SIG-M5 treated with dmso at 0.1 percent for 504 hours (cell line): Measurements from ENCODE around the gene SPON1.
A peak's percentile ranks its signal among the peaks of the same experiment; 100 is the strongest.
"Not testable (repeated sequence)": the region's sequence is repeated elsewhere in the genome, so short reads cannot be mapped to it uniquely, and the experiment has no call there.

Experiments used
- DNase-seq: peaks from one replicate; lab custom pipeline; 2025; ENCODE audit not compliant: unreplicated experiment; lab: John Stamatoyannopoulos, UW

Gene SPON1

DNA sequence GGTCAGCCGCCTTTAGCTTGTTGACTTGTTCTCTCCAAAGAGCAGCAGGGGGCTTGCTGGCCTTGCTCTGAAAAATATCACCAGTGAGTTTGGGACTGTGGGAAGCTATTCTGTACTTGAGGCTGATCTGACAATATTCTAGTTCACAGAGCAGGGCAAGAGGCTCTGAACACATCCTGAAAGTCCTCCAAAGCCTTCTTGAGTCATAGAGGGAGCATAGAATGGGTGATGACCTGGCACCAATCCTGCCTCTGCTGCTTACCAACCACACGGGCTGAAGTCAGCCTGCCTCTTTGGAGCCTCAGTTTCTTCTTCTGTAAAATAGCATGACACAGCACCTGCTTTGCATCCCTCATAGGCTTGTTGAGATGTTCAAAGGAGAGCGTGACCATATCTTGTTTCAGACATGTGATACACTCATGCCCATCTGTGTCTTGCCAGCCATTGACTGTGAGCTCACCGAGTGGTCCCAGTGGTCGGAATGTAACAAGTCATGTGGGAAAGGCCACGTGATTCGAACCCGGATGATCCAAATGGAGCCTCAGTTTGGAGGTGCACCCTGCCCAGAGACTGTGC lies 299.8 kb downstream of the SPON1 start:
- DNase-seq: no peak

DNA sequence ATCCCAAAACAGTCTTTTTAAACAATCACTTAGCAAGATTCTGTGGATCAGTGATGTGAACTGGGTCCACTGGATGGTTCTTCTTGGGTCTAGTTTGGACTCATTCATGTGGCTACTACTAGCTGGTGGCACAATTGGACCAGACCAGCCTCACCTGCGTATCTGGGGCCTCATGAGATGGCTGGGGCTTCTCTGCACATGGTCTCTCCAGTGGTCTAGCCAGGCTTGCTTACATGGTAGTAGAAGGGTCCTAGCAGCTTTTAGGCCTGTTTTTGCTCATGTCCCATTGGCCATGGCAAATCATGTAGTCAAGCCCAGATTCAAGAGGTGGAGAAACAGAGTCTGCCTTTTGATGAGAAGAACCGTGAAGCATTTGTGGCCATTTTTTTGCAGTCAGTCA lies 302.4 kb downstream of the SPON1 start:
- no peak for DNase-seq

DNA sequence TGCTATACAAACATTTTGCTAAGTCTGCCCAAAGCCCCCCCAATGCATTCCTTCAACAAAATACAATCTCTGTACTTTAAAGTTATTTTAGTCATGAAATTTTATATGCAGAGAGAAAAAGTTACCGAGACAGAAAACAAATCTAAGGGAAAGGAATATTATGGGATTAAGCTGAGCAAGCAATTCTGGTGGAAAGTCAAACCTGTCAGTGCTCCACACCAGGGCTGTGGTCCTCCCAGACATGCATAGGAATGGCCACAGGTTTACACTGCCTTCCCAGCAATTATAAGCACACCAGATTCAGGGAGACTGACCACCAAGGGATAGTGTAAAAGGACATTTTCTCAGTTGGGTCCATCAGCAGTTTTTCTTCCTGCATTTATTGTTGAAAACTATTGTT lies 304.1 kb downstream of the SPON1 start:
- no peak for DNase-seq

DNA sequence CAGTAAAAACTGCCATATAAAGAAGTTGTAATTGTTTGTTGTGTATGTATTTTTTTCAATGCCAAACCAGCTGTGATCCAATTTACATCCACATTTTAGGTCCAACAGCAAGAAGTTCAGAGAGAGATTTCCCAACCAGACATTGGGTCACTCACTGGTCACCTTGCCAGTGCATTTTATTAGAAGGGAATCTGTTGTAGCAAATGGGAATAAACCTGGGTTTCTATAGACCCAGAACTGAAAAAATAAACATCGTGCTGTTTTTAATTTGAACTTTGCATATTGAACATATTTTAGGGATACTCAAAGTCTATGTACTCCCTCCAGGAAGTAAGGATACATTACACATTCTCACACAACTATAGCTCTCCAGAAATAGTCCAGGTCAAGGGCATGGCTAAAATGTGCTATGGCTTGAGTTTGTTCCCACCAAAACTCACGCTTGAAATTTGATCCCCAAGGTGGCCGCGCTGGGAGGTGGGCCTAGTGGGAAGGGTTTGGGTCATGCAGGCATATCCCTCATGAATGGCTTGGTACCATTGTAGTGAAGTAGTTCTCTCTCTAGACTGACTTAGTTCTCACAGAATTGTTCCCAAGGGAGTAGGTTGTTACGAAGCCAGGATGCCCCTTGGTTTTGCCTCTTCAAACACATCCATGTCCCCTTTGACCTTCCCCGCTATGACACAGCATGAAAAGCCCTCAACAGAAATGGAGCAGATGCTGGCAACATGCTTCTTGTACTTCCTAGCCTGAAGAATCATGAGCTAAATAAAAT lies 305.5 kb downstream of the SPON1 start:
- DNase-seq: no peak

DNA sequence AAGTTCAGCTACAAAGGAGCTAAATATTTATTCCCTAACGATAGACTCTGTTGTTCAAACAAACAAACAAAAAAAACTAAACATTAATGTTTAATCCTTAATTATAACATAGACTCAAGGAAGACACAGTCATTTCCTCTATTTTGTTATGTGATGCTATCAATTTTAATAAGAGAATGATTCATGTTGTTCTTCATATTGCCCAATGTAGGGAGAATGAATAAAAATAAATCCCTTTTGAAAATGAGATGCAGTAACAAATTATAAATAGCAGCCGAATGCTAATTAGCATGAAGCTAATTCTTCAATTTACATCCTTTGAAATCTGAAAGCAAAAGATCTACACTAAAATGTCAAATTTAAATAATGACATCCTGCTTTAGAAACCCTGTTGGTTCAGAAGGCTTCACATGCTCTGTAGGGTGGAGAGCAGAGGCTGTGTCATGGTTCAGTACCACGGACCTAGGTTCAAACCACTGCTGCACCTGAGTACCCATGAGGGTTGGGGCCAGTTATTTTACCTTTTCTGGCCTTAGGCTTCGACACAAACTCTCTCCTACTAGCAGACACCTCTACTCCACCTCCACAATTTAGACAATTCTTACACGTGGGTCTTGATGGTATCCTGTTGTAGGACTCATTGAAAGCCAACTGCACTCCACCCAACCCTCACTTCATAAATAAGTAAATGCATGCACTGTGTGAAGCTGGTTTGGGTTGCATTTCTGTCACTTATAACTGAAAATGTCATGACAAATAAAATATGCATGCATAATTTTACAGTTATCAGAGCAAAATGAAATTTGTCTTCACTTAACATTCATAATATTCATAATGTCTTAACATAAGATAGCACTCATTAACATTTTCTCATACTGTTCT lies 307.4 kb downstream of the SPON1 start:
- no peak for DNase-seq

DNA sequence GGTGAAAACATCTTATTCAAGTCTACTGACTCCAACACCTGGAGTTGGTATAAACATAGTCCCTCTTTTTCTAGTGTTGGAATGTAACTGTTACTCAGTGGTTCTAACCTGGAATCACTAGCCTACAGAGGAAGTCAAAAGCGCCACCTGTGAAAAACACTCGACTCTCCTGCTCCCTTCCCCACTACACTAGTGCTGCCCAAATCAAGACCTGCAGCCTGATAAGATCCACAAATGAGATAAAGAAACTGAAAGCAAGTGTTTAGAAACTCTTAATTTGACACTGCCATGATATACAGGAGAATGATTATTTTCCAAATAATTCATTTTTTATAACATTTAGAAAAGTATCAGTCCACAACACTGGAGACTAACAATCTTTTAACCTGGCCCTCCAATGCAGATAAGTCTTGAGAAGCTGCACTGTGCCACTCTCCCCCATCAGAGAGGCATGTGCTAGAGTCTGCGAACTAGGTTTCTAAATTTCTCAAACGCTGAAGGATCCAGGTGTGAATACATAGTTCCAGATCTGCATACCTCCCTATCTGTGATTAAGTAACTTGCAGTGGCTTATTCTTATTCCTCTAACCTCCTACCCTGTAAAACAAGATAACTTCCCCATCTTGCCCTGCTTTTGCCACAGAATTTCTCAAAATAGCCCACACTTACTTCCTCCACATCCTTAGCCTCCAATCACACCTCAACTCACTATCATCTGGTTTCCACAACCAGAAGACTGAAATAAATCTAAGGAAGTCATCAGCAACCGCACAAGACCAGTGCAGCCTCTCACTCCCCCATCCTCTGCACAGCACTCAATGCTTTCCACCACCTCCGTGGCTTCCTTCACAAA lies 308.4 kb downstream of the SPON1 start:
- peak; percentile 95 for DNase-seq

DNA sequence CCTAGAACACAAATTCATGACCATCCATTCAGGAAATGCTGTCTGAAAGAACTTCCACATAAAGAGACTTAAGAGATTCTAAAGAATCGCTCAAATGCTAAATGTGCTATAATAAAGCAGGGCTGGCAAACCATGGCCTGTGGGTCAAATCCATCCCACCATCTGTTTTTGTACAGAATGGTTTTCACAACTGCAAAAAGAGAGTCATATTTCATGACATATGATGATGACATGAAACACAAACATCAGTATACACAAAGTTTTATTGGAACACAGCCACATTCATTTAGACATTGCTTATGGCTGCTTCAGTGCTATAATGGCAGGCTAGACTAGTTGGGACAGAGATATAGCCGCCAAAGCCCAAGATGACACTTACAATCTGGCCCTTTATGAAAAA lies 311.4 kb downstream of the SPON1 start:
- no peak for DNase-seq

DNA sequence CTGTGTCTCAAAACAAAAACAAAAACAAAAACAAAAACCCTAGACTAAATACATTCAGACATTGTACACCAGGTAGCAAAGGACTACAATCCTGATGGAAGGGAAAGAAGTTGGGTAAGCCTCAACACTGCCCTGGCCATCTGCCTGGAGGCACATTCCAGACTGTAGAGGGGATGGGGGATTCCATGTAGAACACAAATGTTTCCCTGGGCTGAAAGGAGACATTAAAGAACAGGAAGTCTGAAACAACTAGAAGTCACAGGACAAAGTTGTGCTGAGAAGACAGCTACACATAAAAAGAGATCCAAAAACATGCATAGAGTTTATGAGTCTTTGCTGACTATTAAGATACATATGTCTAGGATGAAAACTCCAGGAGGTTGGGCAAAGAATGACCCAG lies 312.6 kb downstream of the SPON1 start:
- DNase-seq: no peak

DNA sequence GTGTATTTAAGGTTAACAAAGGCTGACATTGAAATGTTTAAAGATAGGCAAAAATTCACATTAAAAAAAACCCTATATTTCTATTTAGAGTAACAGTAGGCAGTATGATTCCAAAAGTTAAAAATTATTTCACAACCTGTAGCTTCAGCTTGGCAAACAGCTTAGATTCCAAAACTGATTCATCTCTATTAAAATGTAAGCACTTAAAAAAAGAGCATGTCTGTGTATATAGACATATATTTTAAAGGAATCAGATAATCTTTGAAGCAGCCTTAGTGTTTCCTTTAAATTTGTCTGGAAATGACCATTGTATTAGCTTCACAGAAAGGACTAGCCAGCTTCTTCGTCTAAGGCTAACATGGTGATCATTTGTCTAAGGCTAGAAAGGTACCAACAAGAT lies 316.3 kb downstream of the SPON1 start:
- DNase-seq: not testable (repeated sequence)

DNA sequence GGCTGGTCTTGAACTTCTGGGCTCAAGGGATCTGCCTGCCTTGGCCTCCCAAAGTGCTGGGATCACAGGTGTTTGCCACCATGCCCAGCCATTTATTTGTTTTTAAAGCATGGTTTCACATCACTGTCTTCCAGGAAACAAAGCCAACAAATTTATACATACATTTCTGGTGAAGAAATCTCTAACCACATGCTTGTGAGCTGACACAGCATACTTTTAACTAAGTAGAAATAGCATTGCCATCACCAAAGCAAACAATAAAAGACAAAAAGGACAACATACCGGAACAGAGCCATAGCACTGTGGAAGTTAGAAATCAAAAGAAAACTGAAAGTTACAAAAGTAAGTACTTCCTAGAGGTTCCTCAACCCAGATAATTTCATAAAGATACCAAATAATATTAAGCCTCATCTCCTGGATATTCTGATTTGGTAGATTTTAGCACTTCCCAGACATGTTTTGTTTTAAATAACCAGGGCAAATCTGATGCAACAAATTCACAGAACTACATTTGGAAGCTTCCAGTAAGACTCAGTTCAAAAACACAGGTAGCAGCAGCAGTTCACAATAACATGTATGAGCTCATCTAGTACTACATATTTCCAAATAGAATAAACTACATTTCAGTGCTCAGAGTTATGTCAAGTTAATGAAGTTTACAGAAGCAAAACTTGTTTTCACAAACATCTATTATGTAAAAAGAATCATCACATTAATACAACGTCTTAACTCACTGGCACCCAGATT lies 325.8 kb downstream of the SPON1 start:
- peak; percentile 4 for DNase-seq

DNA sequence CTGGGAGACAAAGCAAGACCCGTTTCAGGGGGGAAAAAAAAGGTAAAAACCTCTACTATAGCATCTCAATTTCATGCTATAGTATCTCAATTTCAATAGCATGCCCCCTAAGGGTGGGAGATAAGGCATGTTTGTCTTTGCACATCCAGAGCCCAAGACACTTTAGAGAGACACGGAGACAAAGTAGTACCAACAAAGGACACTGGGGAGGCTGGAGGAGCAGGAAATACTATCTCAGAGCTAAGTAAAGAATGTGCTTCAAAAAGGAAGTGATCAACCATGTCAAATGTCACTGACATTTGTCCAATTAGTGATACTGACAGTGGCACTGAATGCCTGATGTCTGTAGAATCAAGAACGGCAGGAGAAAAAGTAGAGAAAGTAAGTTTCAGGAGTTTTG lies 327.9 kb downstream of the SPON1 start:
- DNase-seq: no peak

DNA sequence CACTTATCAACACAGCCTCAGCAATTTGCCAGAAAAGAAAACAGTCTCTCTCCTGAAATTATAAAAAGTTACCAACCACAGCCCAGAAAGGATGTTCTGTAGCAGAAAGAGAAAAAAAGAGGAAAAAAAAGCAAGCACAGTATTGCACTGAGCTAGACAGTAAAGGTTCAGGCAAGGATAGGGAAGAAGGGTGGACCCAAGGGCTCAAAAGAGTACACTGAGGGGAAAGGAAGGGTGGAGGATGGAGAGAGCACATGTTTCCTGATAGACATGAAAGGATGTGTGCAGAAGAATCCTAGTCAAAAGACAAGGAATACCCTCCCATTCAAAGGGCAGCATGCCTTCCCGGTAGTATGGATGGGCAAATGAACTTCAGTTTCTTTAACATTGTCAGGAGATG lies 337.4 kb downstream of the SPON1 start:
- DNase-seq: no peak

DNA sequence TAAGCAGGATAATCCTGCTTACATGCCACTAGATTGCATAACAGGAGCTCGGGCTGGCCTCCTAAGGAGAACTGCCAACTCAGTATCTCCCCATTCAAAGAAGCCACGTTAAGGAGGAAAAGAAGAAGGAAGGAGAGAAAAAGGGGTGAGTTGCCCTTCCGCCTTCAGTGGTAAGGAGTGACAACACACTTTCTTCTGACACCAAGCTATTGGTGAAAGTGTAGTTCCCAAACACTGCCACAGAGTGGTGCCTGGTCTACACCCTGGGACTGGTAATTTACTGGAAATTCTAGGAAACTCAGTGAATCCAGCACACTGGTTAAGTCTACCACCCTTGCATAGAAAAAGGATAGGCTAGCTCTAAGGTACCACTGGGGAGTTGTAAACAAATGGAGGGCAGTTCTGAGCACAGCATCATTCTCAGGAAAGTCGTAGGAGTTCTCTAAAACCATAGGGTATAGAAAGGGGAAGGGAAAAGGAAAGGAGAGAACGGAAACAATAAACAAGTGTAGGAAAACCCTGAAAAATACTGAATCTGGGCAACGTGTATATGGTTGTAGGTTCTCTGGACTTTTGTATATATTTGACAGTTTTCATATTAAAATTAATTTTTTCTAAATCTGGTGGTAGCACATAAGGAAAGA lies 338.3 kb downstream of the SPON1 start:
- peak; percentile 82 for DNase-seq

DNA sequence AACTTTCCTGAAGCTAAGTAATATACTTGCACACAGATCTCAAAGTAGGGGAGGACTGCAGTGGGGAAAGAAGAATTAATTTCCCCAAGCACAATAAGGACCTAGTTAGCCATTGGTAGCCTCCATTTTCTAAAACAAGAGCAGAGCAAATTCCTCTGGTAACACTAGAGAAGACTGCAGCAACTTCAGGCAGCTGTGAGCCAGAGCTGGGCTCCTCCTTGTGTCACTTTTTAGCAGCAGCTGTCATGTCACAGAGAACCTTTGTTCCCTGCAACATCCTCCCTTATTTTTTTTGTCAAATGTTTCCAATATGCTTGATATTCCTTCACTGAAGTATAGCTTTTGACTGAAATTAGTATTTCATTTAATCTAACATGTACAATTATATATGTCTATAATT lies 342.1 kb downstream of the SPON1 start:
- DNase-seq: no peak

DNA sequence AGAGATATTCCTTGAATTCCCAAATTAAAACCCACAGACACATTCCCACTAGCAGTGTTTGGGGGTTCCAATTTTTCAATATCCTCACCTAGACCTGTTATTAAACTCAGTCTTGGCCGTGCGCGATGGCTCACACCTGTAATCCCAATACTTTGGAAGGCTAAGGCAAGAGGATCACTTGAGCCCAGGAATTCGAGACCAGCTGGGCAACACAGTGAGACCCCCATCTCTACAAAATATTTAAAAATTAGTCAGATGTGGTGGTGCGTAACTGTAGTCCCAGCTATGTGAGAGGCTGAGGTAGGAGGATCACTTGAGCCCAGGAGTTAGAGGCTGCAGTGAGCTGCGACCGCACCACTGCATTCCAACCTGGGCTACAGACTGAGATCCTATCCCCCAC lies 343.1 kb downstream of the SPON1 start:
- no peak for DNase-seq

DNA sequence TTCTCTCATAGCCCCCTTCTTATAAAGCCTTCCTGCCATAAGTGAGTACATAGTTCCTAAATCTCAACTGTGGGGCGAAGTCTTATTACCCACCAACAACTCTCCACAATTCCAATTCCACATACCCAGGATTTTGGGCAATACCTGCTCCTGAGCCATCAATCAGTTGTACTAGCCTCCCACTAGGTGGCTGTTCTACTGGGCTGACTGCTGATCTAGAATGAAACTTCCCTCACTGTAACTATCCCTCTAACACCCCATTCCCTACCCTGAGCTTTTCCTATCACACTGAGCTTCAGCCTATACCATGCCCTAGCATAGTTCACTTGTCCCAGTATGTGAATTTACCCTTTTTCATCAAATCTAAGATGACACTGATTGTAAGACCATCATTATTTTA lies 344.0 kb downstream of the SPON1 start:
- no peak for DNase-seq

DNA sequence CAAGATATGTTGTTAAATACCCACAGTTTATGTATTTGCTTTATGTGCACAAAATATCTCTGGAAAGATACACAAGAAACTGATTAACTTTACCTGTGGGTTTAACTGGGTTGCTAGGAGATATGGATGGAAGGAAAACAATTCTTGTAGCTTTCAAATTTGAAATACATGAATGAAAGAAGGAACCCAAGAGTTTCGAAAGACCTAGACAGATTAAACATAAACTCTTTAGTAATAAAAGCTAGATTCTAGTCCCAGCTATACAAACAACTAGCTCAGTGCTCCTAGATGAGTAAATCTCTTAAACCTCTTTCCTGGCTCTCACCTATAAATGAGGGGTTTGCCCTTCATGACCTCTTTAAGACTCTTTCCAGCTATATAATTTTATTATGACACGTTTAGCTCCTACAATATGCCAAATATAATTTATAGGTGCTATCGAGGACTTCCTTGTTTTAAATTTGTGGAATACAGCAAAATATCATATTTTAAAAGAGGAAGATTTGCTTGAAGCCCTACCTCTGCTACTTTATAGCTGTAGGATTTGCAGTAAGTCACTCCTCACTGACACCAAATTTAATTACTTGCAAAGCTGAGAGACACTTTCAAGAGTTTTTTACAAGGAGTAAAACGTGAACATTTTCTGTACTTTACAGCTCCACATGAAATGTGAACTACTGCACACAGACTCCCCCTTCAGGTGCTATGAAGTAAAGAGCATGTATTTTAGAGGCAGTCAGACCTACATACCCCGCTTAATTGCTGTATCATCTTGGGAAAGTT lies 345.8 kb downstream of the SPON1 start:
- peak; percentile 60 for DNase-seq

DNA sequence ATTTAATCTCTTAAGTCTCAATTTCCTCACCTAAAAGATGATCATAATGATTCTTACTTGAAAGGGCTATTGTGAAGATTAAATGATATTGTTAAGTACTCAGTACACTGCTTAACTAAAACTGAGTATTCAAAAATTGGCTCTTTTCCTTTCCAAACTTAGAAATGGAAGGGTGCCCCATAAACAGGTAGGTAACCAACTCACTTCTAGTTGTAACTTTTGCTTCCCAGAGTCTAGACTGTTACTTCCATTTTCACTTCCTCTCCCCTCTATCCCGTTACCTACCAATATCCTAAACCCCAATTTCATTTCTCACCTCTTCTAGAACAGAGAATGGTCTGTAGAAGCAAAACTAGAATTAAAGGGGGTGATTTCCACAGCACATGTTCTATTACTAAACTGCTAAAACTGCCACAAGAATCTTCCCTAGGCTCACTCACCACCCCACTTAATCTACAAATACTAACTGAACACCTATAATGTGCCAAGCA lies 346.4 kb downstream of the SPON1 start:
- DNase-seq: no peak
